KG1 (cell line): ENCODE data around the gene TGM5.
A peak's percentile ranks its signal among the peaks of the same experiment; 100 is the strongest.
"Not testable (repeated sequence)": the region's sequence is repeated elsewhere in the genome, so short reads cannot be mapped to it uniquely, and the experiment has no call there.

Source experiments
- DNase-seq: peaks from one replicate; lab custom pipeline; 2025; lab: John Stamatoyannopoulos, UW

The TGM5 gene

GRCh38 chr15:43275740-43276562 lies 9.2 kb upstream of the TGM5 start:
- DNase-seq = no peak

DNA sequence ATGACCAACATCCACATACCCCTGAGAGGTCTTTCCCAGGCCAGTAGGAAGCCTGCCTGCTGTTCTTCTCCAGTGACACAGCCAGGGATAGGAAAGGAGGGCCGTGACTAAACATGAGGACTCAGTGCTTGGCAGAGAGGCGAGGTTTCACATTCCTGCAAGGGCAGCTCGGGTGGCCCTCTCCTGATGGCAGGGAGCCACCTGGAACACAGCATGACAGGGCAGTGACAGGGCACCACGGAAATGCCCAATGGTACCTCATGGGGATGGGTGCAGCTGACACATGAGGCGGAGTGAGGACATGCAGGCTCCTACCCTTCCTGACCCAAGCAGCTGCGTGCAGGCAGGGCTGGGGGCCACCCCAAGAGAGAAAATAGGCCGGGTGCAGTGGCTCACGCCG lies 7.4 kb upstream of the TGM5 start:
- DNase-seq = no peak

GRCh38 chr15:43273243-43273642 lies 6.5 kb upstream of the TGM5 start:
- DNase-seq = no peak

DNA sequence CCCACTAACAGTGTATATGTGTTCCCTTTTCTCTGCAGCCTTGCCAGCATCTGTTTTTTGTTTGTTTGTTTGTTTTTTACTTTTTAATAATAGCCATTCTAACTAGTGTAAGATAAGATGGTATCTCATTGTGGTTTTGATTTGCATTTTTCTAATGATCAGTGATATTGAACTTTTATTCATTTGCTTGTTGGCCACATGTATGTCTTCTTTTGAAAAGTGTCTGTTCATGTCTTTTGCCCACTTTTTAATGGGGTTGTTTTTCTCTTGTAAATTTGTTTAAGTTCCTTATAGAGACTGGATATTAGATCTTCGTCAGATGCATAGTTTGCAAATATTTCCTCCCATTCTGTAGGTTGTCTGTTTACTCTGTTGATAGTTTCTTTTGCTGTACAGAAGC lies 5.2 kb upstream of the TGM5 start:
- not testable (repeated sequence) for DNase-seq

DNA sequence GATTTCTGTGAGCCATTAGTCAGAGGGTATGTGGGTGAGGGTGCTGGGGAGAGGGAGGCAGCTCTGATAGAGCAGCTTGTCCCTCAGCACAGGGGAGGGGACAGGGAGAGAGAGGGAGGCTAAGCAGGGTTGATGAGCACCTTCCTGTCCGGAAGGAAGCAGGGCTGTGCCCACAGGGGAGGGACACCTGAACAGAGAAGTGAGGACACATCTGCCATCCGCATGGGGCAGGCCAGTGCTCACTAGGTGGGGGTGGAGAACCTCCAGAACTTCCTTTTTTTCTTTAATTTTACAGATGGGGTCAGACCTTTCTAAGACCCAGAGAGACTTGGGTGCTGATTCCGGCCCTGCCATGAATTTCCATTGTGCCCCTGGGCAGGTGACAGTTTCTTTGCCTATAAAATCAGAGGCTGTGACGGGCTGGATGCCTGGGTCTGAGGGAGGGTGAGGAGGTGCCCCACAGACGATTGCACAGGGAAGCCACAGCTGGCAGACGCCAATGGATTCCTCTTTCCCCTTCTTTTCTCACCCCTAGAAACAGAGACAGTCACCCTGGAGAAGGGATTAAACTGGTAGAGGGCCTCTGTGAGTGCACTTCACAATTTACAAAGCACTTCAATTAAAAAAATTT lies 4.1 kb upstream of the TGM5 start:
- DNase-seq = peak; percentile 79

DNA sequence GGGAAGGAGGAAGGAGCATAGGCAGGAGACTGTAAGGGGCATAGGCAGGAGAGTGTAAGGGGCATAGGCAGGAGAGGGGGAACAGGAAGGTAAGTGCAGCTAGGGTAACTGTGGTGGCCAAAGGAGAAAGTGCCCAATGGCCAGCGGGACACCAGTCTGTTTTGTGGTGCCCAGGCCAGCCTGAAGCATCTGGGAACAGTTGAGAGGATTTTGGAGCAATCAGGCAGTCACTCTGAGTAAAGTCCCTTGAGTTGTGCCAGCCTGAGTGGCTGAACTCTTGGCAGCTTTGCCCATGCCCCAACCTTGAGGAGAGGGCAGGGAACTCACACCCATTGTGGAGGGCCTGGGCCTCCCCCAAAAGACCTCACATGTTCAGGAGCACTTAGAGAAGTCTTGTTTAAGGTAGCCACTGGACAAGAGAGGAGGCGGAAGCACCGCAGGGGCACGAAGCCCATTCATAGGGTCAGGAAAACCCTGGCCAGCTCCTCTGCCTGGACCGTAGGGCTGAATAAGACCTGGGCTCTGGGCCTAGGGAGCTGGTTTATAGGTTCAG lies 3.5 kb upstream of the TGM5 start:
- no peak for DNase-seq

DNA sequence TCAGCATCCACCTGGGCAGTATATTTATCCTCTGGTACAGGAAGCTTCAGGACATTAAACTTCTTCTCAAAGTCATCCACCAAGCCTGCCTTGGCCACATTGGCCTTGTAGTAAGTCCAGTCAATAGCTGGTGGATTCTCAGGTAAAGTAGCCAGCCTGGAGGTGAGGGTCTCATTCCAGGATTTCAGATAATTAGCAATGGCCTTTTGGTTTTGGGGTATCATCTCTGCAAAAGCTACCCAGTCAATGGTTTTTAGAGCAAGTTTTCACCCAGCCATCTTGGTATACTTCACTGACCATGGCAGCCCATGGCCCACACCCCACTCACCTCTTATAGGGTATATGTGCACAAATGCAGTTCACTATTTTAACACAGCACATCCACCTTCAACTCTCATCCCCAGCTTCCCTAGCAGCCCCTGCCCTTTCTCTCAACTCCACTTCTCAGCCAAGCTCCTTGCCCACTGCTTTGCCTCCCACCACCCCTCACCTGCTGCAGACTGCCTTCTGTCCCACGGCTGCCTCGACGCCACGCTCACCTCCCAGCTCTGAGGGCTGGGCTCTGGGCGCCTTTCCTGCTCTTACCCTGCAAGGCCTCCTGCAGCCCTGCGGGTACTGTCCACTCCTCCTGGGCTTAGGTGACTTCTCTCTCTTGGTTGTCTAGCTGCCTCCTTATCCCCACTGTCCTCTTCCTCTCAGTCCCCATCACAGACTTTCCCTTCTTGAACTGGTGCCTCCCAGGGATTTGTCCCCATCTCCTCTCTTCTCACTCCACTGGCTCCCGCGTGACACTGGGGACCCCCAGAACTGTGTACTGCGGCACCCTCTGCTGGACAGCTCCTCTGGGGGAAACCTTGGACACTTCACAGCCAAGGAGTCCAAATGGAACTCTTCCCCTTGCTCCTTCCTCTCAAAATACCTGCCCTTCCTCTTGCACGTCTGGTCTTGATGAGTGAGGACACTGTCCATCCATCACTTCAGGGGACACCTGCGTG lies 1.7 kb upstream of the TGM5 start:
- DNase-seq = no peak

GRCh38 chr15:43267439-43267838 lies 711 bp upstream of the TGM5 start:
- DNase-seq = no peak

- no peak for DNase-seq
These were observed 342 bp downstream of the TGM5 start for GRCh38 chr15:43266386-43266785.

DNA sequence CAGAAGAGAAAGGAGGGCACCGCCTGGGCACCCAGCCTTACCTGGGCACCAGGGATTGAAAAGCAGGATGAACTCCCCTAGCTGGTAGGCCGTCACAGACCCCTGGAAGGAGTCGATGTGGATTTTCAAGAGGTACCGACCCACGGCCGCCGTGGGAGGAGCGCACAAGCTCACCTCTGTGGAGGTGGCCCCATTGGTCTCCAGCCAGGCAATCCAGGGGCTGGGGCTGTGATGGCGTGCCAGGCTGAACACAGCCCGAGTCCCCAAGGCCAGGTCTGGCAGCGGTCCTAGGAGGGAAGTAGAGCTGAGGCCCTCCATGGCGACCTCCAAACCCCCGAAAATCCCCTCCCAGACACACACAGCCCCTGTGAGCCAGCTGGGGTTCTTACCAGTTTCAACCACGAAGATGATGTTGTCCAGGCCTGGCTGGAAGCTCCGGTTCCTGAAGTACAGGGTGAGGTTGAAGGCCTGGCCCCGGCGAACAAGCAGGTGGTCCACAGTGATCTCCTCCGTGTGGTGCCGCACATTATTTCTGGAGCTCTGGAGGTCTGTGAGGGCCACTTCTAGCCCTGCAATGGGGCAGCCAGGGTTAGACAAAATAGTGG lies 6.6 kb downstream of the TGM5 start:
- no peak for DNase-seq

DNA sequence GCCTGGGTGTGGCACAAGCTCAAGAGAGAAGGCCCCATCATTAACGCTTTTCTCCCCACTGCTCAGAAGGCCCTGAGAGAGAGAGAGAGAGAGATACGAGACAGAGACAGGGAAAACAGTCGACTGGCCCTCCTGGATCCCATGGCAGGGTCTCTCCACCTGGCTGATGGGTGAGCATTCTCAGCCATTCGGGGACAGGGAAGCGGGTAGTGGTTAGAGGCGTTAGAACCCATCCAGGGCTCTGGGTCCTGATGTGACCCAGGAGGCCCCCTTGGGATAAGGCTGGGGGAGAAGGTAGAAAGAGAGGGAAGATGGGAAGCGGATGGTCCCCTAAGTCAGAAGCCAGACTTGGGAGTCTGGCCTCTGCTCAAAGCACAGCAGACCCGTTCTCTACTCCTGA lies 7.9 kb downstream of the TGM5 start:
- no peak for DNase-seq

DNA sequence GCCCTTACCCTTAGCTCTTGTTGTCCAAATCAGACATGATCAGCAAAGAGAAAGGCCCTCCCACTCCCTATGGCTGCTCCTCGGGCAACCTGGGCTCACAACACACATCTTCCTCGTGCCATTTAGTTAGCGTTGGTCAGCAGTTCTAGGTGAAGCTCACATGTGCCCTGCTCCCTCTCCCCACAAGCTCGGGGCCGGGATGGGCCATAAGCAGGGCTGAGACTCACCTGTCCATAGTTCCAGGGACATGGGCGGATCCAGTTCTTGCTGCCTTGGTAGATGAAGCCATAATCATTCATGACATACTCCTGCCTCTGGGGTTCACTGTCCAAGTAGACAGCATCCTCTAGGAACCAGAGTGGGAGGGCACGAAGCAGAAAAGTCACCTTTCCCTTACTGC lies 10.4 kb downstream of the TGM5 start:
- DNase-seq = no peak

DNA sequence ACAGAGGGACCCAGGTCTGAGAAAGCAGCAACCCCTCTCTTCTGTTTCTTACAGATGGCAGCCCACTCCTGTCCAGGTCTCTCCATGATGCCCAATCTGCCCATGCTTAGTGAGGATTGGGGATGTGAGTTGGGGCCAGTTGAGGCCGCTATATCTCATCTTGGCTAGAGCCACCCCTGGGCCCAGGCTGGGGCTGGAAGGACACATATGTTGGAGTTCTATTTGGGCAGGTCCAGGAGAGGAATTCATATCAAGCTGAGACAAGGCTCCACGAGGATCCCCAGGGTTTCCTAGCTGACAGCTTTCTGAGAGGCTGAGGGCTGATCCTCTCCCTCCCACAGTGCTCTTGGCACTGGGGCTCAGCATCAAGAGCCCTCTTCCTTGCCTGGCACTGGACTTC lies 11.4 kb downstream of the TGM5 start:
- DNase-seq = no peak

DNA sequence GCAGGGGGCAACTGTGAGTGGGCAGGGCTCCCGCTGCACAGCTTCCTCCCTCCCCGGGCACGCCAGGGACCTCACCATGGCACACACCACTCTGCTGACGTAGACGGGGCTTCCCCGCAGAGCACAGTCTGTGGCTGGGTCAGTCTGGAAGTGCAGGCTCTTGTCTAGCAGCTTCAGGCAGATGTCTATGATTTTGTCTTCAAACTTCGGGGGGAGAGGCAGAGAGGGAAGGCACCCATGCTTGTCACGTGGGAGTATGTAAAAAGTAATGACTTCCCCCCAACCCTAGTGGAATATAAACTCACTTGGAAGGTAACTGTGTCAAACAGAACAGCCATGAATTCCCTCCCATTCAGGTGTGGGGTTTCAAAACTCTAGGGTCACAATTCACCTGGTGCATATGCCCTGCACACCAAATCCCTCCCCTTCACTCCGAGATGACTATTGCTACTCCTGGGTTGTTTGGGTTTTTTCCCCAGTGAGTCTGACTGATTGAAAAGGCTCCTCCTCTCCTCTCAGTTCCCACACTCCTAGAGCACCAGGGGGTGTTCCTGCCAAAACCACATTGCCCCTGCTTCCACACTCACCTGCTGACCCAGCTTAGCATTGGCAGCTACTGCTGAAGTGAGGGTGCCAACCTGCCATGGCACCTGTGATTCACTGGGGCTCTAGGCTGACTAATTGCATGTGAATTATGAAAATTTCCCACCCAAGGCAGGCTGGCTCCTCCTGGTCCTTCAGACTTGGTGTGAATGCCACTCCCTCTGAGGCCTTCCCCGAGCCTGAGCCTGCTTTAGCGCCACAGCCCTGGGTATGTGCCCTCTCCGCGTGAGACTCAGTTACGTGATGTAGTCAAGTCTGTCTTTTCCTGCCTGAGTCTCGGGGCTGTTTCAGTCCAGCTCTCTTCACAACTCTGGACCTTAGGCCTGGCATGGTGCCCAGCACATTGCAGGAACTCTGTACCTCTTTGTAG lies 13.0 kb downstream of the TGM5 start:
- DNase-seq = no peak

DNA sequence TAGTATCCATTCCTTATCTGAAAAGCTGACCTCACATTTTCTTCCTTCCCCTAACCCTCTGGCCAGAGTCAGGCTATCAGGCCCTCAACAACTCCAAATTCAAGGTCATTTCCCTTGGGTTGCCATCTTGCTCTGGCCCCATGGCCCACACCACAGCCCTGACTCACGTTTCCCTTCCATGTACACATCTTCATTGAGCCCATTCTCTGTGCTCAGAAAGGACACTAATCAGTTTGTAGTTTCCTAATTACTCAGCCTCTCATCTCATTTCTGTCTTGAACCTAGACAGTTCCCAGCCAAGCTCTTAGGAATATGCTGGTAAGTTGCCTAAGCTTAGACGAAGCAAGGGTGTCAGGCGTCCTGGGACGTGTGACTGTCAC lies 14.9 kb downstream of the TGM5 start:
- DNase-seq = no peak

DNA sequence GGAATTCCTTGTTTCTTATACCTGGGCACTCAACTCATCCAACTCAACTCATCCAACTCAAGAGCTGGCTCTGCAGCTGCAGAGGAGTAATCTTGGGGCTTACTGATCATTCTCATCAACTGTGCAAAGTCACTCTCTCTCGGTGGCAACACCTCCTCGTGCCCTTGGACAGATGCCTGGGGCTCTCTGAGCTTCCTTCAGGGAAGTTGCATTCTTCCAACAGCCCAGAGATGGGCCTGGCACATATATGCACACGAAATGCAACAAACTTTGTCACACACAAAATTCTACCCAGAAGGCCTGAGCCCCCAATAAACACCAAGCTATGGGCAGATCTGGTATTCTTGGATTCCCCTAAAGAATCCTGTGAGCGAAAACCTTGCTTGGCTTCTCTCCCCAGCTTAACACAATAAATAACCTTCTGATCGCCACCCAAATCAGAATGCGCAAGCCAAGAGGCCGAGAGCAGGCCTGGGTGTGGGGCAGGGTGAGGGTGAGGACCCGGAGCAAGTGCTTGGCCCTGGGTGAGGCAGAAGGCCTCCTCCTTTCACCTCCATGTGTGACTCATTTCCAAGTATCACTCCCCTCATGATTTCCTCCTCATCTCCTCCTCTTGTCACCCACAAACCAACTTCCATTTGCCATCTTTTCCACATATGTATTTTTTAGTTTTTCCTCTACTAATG lies 15.4 kb downstream of the TGM5 start:
- no peak for DNase-seq

GRCh38 chr15:43250785-43251184 lies 15.9 kb downstream of the TGM5 start:
- no peak for DNase-seq

DNA sequence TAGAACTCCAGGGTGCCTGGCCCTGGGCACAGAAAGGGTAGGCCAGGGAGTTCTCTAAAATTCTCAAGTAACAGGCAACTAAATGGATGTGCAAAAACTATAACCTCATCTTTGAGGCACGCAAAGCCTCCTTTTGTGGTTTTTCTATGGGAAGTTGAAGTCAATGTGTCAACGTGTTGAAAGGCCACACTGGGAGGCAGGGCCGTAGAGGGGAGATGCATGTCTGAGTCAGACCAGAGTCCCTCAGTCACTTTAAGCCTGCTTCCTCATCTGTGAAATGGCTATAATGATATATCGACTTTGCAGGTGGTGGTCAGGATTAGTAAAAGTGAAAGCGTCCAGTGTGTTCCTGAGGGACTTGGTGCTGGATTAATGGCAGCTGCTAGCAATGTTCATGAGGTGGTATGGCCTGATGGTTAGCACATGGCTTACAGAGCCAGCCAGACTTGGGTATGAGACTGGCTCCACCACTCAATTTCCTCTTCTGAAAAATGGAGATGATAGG lies 17.0 kb downstream of the TGM5 start:
- peak; percentile 66 for DNase-seq

DNA sequence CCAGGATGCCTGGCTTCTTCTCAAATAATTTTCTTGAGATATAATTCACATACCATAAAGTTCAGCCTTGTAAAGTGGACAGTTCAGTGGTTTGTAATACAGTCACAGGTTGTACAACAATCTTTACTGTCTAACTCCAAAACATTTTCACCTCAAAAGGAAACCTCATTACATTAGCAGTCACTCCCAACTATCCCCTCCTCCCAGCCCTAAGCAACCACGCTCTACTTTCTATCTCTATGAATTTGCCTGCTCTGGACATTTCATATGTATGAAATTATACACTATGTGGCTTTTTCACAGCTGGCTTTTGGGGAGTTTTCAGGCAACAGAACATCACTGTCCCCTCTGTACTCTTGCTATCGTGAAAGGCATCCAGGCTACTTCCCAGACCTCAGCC lies 17.5 kb downstream of the TGM5 start:
- no peak for DNase-seq

DNA sequence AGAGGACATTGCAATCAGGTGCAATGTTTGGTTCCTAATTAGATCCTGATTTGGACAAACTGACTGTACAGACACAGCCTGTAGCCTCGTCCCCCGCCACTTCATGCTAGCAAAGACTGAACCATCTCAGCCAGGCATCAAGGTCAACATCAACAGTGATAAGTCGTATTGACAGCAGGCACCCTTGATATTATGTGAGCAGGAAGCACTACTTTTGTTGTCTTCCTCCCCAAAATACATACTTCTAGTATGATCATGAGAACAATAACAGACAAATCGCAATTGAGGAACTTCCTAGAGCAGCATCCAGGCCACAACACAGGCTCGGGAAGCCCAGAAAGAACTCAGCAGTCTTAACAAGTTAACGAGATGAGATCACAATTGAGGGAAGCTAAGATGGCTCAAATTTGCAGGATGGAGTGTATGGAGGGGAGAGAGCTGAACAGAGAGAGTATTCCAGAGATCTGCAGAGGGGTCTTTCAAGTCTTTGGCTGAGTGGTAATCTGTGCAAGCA lies 20.4 kb downstream of the TGM5 start:
- no peak for DNase-seq
